Sigmoid colon (tissue), 4 donors: ENCODE data around the gene APPBP2.

Source experiments
- CTCF ChIP-seq, 4 experiments: fragments of 450-650 bp in 3 of 4; fragments of 200-600 bp in 1 of 4; IDR thresholded peaks; one replicate each; pipeline ENCODE4 v1.5.1; 2016 to 2019; ENCODE audit warnings: antibody characterized with exemption in 4 of 4, mild to moderate bottlenecking in 3 of 4, moderate library complexity in 2 of 4
- POLR2AphosphoS5 ChIP-seq, 4 donors: sonication (generic); formaldehyde crosslinking; IDR thresholded peaks; one replicate each; pipeline ENCODE4 v1.6.1; 2017; ENCODE audit warnings: antibody characterized with exemption in 4 of 4

DNA sequence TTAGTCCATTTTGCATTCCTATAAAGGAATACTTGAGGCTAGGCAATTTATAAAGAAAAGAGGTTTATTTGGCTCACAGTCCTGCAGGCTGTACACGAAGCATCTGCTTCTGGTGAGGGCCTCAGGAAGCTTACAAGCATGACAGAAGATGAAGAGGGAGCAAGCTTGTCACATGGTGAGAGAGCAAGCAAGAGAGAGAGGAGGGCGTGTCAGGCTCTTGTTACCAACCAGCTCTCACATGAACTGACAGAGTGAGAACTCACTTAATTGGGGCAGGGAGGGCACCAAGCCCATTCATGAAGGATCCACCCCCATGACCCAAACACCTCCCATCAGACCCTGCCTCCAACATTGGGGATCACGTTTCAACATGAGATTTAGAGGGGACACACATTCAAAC, 102.2 kb downstream of the APPBP2 start:
- TF ChIP-seq CTCF (IDR thresholded peaks at IDR 0.05) (no peak), POLR2AphosphoS5 (IDR thresholded peaks at IDR 0.05) (no peak)
